ENCODE data around the gene NDOR1.
A peak's percentile ranks its signal among the peaks of the same experiment; 100 is the strongest.

Gene NDOR1

GRCh38 chr9:137218212-137218753 lies 12.8 kb downstream of the NDOR1 start:
- H3K36me3 ChIP-seq (ENCODE audit: insufficient read depth, low read length) = peaks cover 23% of the 10 kb centered on the region
- WGBS = 94% methylated on average over 30 of the region's 30 CpGs
- peaks cover 10% of the 10 kb centered on the region for H3K27me3 ChIP-seq (ENCODE audit: insufficient read depth, low read length)
- no peak overlapping the region for H3K27ac ChIP-seq (ENCODE audit: low read depth, low read length)
- H3K4me1 ChIP-seq (ENCODE audit: insufficient read depth, low read length) = no peaks in the 10 kb centered on the region; the same call in 1 of the 2 replicates
- H3K4me3 ChIP-seq (ENCODE audit: low read length) = no peak overlapping the region
- H3K9me3 ChIP-seq (ENCODE audit: insufficient read depth, low read depth, low read length) = no peaks in the 10 kb centered on the region
- H3K9ac ChIP-seq (ENCODE audit: low read depth, low read length) = no peak overlapping the region

GRCh38 chr9:137218754-137219271 lies 13.3 kb downstream of the NDOR1 start:
- Histone ChIP-seq H3K4me1 (ENCODE audit: insufficient read depth, low read length) (no peaks in the 10 kb centered on the region; the same call in 1 of the 2 replicates), H3K27ac (ENCODE audit: low read depth, low read length) (no peak overlapping the region), H3K9ac (ENCODE audit: low read depth, low read length) (no peak overlapping the region), H3K4me3 (ENCODE audit: low read length) (no peak overlapping the region), H3K9me3 (ENCODE audit: insufficient read depth, low read depth, low read length) (no peaks in the 10 kb centered on the region), H3K27me3 (ENCODE audit: insufficient read depth, low read length) (peaks cover 10% of the 10 kb centered on the region), H3K36me3 (ENCODE audit: insufficient read depth, low read length) (peaks cover 23% of the 10 kb centered on the region)
- WGBS = 63% methylated on average over 12 of the region's 12 CpGs

DNA sequence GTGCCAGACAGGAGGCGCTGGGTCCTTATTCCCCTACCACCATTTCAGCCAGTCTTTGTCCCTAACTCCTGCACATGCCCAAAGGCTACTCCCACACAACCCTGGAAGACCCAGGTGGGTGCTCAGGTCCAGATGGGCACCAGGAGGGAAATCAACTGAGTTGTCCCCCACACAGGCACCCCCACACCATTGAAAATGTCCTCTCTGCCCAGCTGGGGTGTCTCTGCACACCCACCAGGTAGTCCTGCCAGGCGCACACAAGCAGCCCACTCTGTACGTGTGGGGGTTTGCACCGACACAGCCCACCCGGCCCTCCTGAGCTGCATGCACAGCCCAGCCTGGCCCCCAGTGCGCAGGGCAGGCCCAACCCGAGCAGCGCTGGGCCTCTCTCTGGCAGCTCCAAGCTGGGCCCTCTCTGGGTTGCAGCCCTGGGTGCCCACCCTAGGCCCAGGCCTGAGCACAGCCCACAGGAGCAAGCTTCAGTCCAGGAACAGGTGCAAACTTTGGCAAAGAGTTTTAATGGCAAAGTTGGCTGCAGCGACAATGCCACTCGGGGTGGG lies 14.3 kb downstream of the NDOR1 start:
- peaks cover 15% of the 10 kb centered on the region for H3K36me3 ChIP-seq (ENCODE audit: insufficient read depth, low read length)
- no peaks in the 10 kb centered on the region for H3K9me3 ChIP-seq (ENCODE audit: insufficient read depth, low read depth, low read length)
- no peak overlapping the region for H3K4me3 ChIP-seq (ENCODE audit: low read length)
- WGBS = 94% methylated on average over 10 of the region's 10 CpGs
- peaks cover 10% of the 10 kb centered on the region for H3K27me3 ChIP-seq (ENCODE audit: insufficient read depth, low read length)
- H3K4me1 ChIP-seq (ENCODE audit: insufficient read depth, low read length) = no peaks in the 10 kb centered on the region; the same call in 1 of the 2 replicates
- no peak overlapping the region for H3K27ac ChIP-seq (ENCODE audit: low read depth, low read length)
- H3K9ac ChIP-seq (ENCODE audit: low read depth, low read length) = no peak overlapping the region

DNA sequence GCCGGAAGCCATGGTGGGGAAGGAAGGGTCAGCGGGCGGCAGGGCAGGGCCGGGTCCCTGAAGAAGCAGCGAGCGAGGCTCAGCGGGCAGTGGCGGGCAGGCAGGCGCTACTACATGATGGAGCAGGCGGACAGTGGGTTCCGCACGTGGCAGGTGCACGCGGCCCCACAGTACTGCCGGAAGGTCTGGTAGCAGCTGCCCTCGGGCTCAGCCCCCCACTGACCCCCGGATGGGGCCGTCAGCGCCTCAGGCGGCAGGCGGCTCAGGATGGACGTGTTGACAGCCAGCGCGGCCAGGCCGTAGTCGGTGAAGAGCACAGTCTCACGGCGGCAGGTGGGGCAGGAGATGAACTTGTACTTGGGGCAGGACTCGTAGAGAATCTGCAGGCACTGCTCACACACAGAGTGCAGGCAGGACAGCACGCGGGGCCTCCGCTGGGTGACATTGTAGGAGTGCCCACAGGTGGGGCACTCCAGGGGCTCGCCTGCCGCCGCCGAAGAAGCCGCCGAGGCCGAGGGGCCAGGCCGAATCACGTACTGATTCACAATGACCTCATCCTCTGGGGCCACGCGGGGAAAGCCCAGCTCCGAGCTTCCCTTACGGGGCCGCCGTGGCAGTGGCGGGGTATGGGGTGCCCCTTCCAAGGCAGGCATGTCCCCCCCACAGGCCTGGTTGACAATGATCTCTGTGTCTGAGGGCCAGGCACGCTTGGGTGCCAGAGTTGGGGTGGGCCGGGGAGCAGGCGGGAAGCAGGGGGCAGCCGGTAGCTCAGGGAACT lies 15.0 kb downstream of the NDOR1 start:
- H3K4me1 ChIP-seq (ENCODE audit: insufficient read depth, low read length) = no peaks in the 10 kb centered on the region; the same call in 1 of the 2 replicates
- WGBS = 91% methylated on average over 52 of the region's 52 CpGs
- no peak overlapping the region for H3K4me3 ChIP-seq (ENCODE audit: low read length)
- peaks cover 10% of the 10 kb centered on the region for H3K27me3 ChIP-seq (ENCODE audit: insufficient read depth, low read length)
- H3K9ac ChIP-seq (ENCODE audit: low read depth, low read length) = no peak overlapping the region
- H3K27ac ChIP-seq (ENCODE audit: low read depth, low read length) = no peak overlapping the region
- no peaks in the 10 kb centered on the region for H3K9me3 ChIP-seq (ENCODE audit: insufficient read depth, low read depth, low read length)
- H3K36me3 ChIP-seq (ENCODE audit: insufficient read depth, low read length) = peaks cover 9% of the 10 kb centered on the region

DNA sequence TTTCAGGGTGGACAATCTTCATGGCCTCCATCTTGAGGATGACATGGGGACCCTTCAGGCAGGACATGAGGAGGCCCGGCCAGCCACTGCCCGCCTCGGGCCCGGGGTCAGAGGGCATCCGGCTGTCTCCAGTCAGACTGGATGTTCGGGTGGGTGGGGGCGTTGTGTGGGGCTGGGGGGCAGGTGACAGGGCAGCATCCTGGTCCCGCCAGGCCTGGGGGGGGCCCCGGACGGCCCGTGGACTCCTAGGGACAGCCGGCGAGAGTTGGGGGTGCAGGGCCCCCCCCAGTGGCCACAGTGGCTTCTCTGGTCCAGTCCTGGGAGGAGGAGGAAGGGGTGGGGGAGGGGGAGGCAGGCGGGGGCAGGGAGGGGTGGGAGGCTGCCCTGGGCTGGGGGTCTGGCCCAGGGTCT lies 15.6 kb downstream of the NDOR1 start:
- no peaks in the 10 kb centered on the region for H3K9me3 ChIP-seq (ENCODE audit: insufficient read depth, low read depth, low read length)
- H3K9ac ChIP-seq (ENCODE audit: low read depth, low read length) = no peak overlapping the region

DNA sequence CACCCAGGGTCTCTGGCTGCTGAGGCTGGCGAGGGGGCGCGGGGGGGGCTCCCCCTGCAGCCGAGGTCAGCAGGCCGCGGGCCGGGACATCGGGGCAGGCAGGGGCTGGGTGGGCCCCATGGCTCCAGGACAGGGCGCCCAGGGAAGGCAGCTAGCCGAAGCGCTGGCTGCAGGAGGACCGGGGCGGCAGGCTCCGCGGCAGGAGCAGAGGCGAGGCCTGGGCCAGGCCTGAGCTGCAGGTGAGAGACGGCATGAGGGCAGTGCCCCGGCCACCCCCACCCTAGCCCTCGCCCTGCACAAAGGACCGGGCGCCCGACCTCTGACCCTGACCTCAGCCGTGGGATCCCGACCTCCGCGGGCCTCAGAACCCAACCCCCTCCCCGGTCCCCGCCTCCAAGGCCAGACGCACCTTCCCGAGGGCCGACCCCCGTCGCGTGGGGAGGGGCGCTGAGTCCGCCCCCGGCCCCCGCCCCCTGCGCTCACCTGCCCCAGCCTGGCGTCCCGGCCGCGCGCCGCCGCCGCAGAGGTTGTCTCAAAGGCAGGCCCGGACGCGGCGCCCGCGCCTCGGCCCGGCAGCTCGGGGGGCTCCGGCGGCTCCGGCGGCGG lies 16.1 kb downstream of the NDOR1 start:
- 4% methylated on average over 61 of the region's 61 CpGs for WGBS
- Histone ChIP-seq H3K36me3 (ENCODE audit: insufficient read depth, low read length) (no peaks in the 10 kb centered on the region), H3K27me3 (ENCODE audit: insufficient read depth, low read length) (peaks cover 10% of the 10 kb centered on the region), H3K27ac (ENCODE audit: low read depth, low read length) (no peak overlapping the region), H3K4me3 (ENCODE audit: low read length) (peak overlapping the region; percentile 83), H3K9ac (ENCODE audit: low read depth, low read length) (0 out of 2 replicates have a peak overlapping the region, but pooled peaks have one; percentile 5), H3K9me3 (ENCODE audit: insufficient read depth, low read depth, low read length) (no peaks in the 10 kb centered on the region), H3K4me1 (ENCODE audit: insufficient read depth, low read length) (no peaks in the 10 kb centered on the region; the same call in 1 of the 2 replicates)

More for the DNA sequence above, 15.6 kb downstream of the NDOR1 start:
- Histone ChIP-seq H3K27me3 (ENCODE audit: insufficient read depth, low read length) (peaks cover 10% of the 10 kb centered on the region), H3K4me3 (ENCODE audit: low read length) (peak overlapping the region; percentile 83), H3K27ac (ENCODE audit: low read depth, low read length) (no peak overlapping the region), H3K4me1 (ENCODE audit: insufficient read depth, low read length) (no peaks in the 10 kb centered on the region; the same call in 1 of the 2 replicates), H3K36me3 (ENCODE audit: insufficient read depth, low read length) (0 out of 2 replicates have a peak, but pooled peaks cover 3% of the 10 kb centered on the region)
- WGBS = 80% methylated on average over 13 of the region's 14 CpGs

- Histone ChIP-seq H3K4me3 (ENCODE audit: low read length) (peak within 1 kb of the TSS; percentile 83), H3K27ac (ENCODE audit: low read depth, low read length) (no peak within 1 kb of the TSS), H3K4me1 (ENCODE audit: insufficient read depth, low read length) (no peaks in the 10 kb centered on the region; the same call in 1 of the 2 replicates), H3K9me3 (ENCODE audit: insufficient read depth, low read depth, low read length) (no peaks in the 10 kb centered on the region), H3K9ac (ENCODE audit: low read depth, low read length) (peak within 1 kb of the TSS; percentile 47; the same call in 1 of the 2 replicates), H3K36me3 (ENCODE audit: insufficient read depth, low read length) (no peaks in the 10 kb centered on the region), H3K27me3 (ENCODE audit: insufficient read depth, low read length) (peaks cover 10% of the 10 kb centered on the region)
- WGBS = 4% methylated on average over 88 of the region's 88 CpGs
These were observed 16.9 kb downstream of the NDOR1 start, which contains the start of gene RNF208 for GRCh38 chr9:137222190-137223077. RNF208 (minus strand) TSS chr9:137222240; CDS start chr9:137221212, 1,028 bp downstream.

DNA sequence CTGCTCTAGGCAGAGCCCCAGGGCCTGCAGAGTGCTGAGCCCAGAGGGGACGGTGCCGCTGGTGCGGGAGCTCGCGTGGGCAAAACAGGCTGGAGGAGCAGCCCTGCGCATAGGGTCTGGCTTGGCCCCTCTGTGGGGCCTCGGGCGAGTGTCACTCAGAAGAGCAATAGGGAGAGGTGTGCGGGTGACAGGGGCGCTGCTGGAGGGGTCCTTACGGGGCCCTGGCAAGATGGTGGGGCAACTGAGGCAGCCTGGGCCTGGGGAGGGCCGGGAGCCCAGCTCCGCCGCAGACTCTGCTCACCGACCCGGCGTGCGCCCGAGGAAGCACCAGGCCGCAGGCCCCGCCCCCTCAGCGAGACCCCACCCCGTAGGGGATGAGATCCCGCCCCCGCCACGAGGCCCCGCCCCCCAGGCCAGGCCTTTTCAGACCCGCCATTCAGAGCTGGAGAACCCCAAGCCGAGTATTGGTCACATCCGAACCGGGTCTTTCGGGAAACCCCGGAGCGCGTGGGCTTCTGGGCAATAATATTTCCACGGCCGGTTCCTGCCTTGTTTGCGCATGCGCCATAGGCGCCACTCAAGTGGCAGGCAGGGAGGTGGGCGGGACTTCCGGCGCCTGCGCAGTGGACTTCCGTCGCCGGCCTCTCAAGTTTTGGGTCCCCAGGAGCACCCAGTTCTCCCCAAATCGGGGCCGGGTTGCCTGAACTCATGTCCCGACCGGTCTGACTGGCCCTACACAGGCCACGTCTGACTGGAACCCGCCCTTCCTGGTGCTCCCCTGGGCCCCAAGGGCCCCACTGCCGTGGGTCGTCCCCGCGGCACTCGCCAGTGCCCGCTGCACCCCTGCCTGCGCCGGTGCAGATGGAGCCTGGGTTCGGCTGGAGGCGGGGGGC lies 17.8 kb downstream of the NDOR1 start:
- Histone ChIP-seq H3K27ac (ENCODE audit: low read depth, low read length) (peak overlapping the region; percentile 83), H3K4me1 (ENCODE audit: insufficient read depth, low read length) (no peaks in the 10 kb centered on the region; the same call in 1 of the 2 replicates), H3K27me3 (ENCODE audit: insufficient read depth, low read length) (peaks cover 10% of the 10 kb centered on the region), H3K36me3 (ENCODE audit: insufficient read depth, low read length) (no peaks in the 10 kb centered on the region), H3K9me3 (ENCODE audit: insufficient read depth, low read depth, low read length) (no peaks in the 10 kb centered on the region), H3K4me3 (ENCODE audit: low read length) (peak overlapping the region; percentile 83), H3K9ac (ENCODE audit: low read depth, low read length) (peak overlapping the region; percentile 84)
- WGBS = 2% methylated on average over 63 of the region's 63 CpGs

GRCh38 chr9:137224830-137225694 lies 19.6 kb downstream of the NDOR1 start, which contains the start of gene CYSRT1:
CYSRT1 (plus strand) TSS chr9:137225174; CDS start chr9:137225622, 448 bp downstream.
- no peaks in the 10 kb centered on the region; the same call in 1 of the 2 replicates for H3K4me1 ChIP-seq (ENCODE audit: insufficient read depth, low read length)
- H3K9ac ChIP-seq (ENCODE audit: low read depth, low read length) = peak within 1 kb of the TSS; percentile 84
- no peak within 1 kb of the TSS for H3K27ac ChIP-seq (ENCODE audit: low read depth, low read length)
- peak within 1 kb of the TSS; percentile 83 for H3K4me3 ChIP-seq (ENCODE audit: low read length)
- H3K27me3 ChIP-seq (ENCODE audit: insufficient read depth, low read length) = peaks cover 10% of the 10 kb centered on the region
- 80% methylated on average over 23 of the region's 23 CpGs for WGBS
- H3K9me3 ChIP-seq (ENCODE audit: insufficient read depth, low read depth, low read length) = no peaks in the 10 kb centered on the region
- no peaks in the 10 kb centered on the region for H3K36me3 ChIP-seq (ENCODE audit: insufficient read depth, low read length)

Data from HUES64 (cell line).